NCI-H2029 treated with DMSO at 0.1 percent for 48 hours (cell line): ENCODE results near the gene TRABD.

Experiments
- DNase-seq: peaks from one replicate; lab custom pipeline; 2025; lab: John Stamatoyannopoulos, UW

Gene TRABD

GRCh38 chr22:50186761-50187523 is 1.2 kb downstream of the TRABD start:
- DNase-seq, result no peak

- no peak for DNase-seq
Observed at GRCh38 chr22:50188356-50188755, 2.6 kb downstream of the TRABD start.

GRCh38 chr22:50189184-50189848 is 3.6 kb downstream of the TRABD start:
- DNase-seq, result no peak

GRCh38 chr22:50189849-50190181 is 4.1 kb downstream of the TRABD start:
- DNase-seq, result no peak

- no peak for DNase-seq
Observed at GRCh38 chr22:50190182-50190940, 4.6 kb downstream of the TRABD start.

- no peak for DNase-seq
Observed at GRCh38 chr22:50190941-50191741, 5.4 kb downstream of the TRABD start.

GRCh38 chr22:50192436-50193204 is 6.9 kb downstream of the TRABD start:
- DNase-seq, result no peak

GRCh38 chr22:50193621-50194020 is 7.9 kb downstream of the TRABD start:
- DNase-seq, result no peak

GRCh38 chr22:50194037-50194805 is 8.5 kb downstream of the TRABD start:
- DNase-seq, result no peak

GRCh38 chr22:50196256-50196655 is 10.5 kb downstream of the TRABD start:
- DNase-seq, result no peak

- DNase-seq, result no peak
Observed at GRCh38 chr22:50197000-50197800, 11.5 kb downstream of the TRABD start.

- DNase-seq, result no peak
Observed at GRCh38 chr22:50197856-50198623, 12.3 kb downstream of the TRABD start.

GRCh38 chr22:50198624-50199017 is 12.9 kb downstream of the TRABD start:
- DNase-seq, result no peak

GRCh38 chr22:50199251-50199721 is 13.6 kb downstream of the TRABD start:
- DNase-seq, result no peak

GRCh38 chr22:50199829-50200460 is 14.2 kb downstream of the TRABD start:
- DNase-seq, result no peak

- no peak for DNase-seq
Observed at GRCh38 chr22:50200461-50201190, 14.9 kb downstream of the TRABD start, which contains the start of gene SELENOO. Gene SELENOO, plus strand, starts transcription at chr22:50201011. Its CDS starts 26 bp downstream, at chr22:50201037.
